Measurements from ENCODE around the gene TRPM4. TPM values are rescaled to one million over a fixed set of nuclear protein-coding genes. Genes with fewer than 3 reads are reported as not detected.
"Not testable (repeated sequence)": the region's sequence is repeated elsewhere in the genome, so short reads cannot be mapped to it uniquely, and the experiment has no call there.

TRPM4 gene
- total and polyA plus RNA-seq, 11 donors: 16.8 to 45.3 (median 25.8) TPM

GRCh38 chr19:49200238-49200862 is 42.8 kb downstream of the TRPM4 start:
- intact Hi-C loops (cut with DNase I): loop anchor here in 4 of 10 donors (5.0 to 10.0 kb wide), 2 partner anchors 103 to 206 kb away; partner anchors contain the start of genes GYS1 (in 2 of the 4) and RUVBL2 (in 2 of the 4)
- 89 to 92% (median 91%) methylated on average over 27 to 29 of the region's 29 CpGs for WGBS, 4 donors
- peaks cover 0 to 90% (median 75%) of the 10 kb centered on the region in 9 donors for H3K36me3 ChIP-seq

GRCh38 chr19:49201042-49201441 is 43.5 kb downstream of the TRPM4 start:
- H3K9me3 ChIP-seq: no peaks in the 10 kb centered on the region
- 92 to 95% (median 94%) methylated on average over 7 of the region's 7 CpGs for WGBS, 4 donors
- ATAC-seq: no peak
- no peak for DNase-seq
- TF ChIP-seq POLR2A (IDR thresholded peaks at IDR 0.05) (no peak), CTCF (IDR thresholded peaks at IDR 0.05) (no peak)
- peaks cover 0 to 91% (median 79%) of the 10 kb centered on the region in 9 donors for H3K36me3 ChIP-seq
- H3K4me3 ChIP-seq: no peak overlapping the region
- intact Hi-C loops (cut with DNase I): loop anchor here in 4 of 10 donors (5.0 to 10.0 kb wide), 2 partner anchors 104 to 206 kb away; partner anchors contain the start of genes GYS1 (in 2 of the 4) and RUVBL2 (in 2 of the 4)
- peaks cover 0 to 16% (median 6%) of the 10 kb centered on the region in 12 donors for H3K4me1 ChIP-seq
- H3K27me3 ChIP-seq: no peaks in the 10 kb centered on the region
- no peak overlapping the region for H3K27ac ChIP-seq

More at GRCh38 chr19:49200238-49200862, 42.8 kb downstream of the TRPM4 start:
- Histone ChIP-seq H3K27ac (no peak overlapping the region), H3K27me3 (no peaks in the 10 kb centered on the region), H3K4me3 (no peak overlapping the region), H3K9me3 (no peaks in the 10 kb centered on the region), H3K4me1 (peaks cover 0 to 17% (median 6%) of the 10 kb centered on the region in 12 donors)
- DNase-seq (no peak), ATAC-seq (peak in 2 of 4 donors; percentile 26 to 44)
- TF ChIP-seq POLR2A (IDR thresholded peaks at IDR 0.05) (no peak), CTCF (IDR thresholded peaks at IDR 0.05) (no peak)

GRCh38 chr19:49205114-49205513 is 47.5 kb downstream of the TRPM4 start:
- 78 to 89% (median 86%) methylated on average over 7 of the region's 7 CpGs for WGBS, 4 donors

GRCh38 chr19:49209502-49209901 is 51.9 kb downstream of the TRPM4 start:
- 86 to 92% (median 90%) methylated on average over 4 of the region's 4 CpGs for WGBS, 4 donors
- H3K4me3 ChIP-seq, H3K9me3 ChIP-seq, DNase-seq, ATAC-seq, H3K27ac ChIP-seq, H3K27me3 ChIP-seq: not testable (repeated sequence)
- intact Hi-C loops (cut with DNase I): loop anchor here in 7 of 10 donors (2.0 to 10.0 kb wide), 5 partner anchors 42 to 215 kb away; partner anchors contain the start of genes GYS1 (in 2 of the 7) and RUVBL2 (in 2 of the 7)
- peaks cover 0 to 26% (median 9%) of the 10 kb centered on the region in 12 donors for H3K4me1 ChIP-seq
- peaks cover 0 to 70% (median 46%) of the 10 kb centered on the region in 9 donors for H3K36me3 ChIP-seq

More at GRCh38 chr19:49205114-49205513, 47.5 kb downstream of the TRPM4 start:
- no peak for ATAC-seq
- intact Hi-C loops (cut with DNase I): loop anchor here in 5 of 10 donors (5.0 to 10.0 kb wide), 3 partner anchors 38 to 210 kb away; partner anchors contain the start of genes GYS1 (in 2 of the 5) and RUVBL2 (in 2 of the 5)
- Histone ChIP-seq H3K4me3 (no peak overlapping the region), H3K27me3 (no peaks in the 10 kb centered on the region), H3K36me3 (peaks cover 0 to 83% (median 63%) of the 10 kb centered on the region in 9 donors), H3K27ac (no peak overlapping the region), H3K4me1 (peaks cover 0 to 15% (median 6%) of the 10 kb centered on the region in 12 donors), H3K9me3 (no peaks in the 10 kb centered on the region)
- TF ChIP-seq CTCF (IDR thresholded peaks at IDR 0.05) (no peak), POLR2A (IDR thresholded peaks at IDR 0.05) (no peak)
- no peak for DNase-seq
